Measurements from ENCODE around the gene ZNF804A.

The ZNF804A gene

GRCh38 chr2:184945824-184946223 lies 347.5 kb downstream of the ZNF804A start:
- no peak overlapping the region for H3K27ac ChIP-seq (ENCODE audit: low read depth, low read length)
- H3K27me3 ChIP-seq (ENCODE audit: control insufficient read depth in 5 of 5, insufficient read depth in 4 of 5, low read length in 5 of 5) = no peaks in the 10 kb centered on the region
- no peaks in the 10 kb centered on the region for H3K4me1 ChIP-seq (ENCODE audit: control insufficient read depth in 5 of 5, insufficient read depth in 5 of 5, low read length in 5 of 5)
- no peak overlapping the region for H3K9ac ChIP-seq (ENCODE audit: low read length in 5 of 5)
- peaks cover 0 to 2% (median 0%) of the 10 kb centered on the region in 5 donors for H3K9me3 ChIP-seq (ENCODE audit: control insufficient read depth in 5 of 5, low read length in 5 of 5)
- no peaks in the 10 kb centered on the region for H3K36me3 ChIP-seq (ENCODE audit: control insufficient read depth in 5 of 5, insufficient read depth in 5 of 5, low read length in 5 of 5)
- H3K4me3 ChIP-seq (ENCODE audit: low read depth in 1 of 5, low read length in 5 of 5) = no peak overlapping the region

- H3K4me1 ChIP-seq (ENCODE audit: control insufficient read depth in 5 of 5, insufficient read depth in 5 of 5, low read length in 5 of 5) = peaks cover 0 to 7% (median 0%) of the 10 kb centered on the region in 5 donors
- no peak overlapping the region for H3K9ac ChIP-seq (ENCODE audit: low read length in 5 of 5)
- no peak overlapping the region for H3K27ac ChIP-seq (ENCODE audit: low read depth, low read length)
- no peak overlapping the region for H3K4me3 ChIP-seq (ENCODE audit: low read depth in 1 of 5, low read length in 5 of 5)
- H3K36me3 ChIP-seq (ENCODE audit: control insufficient read depth in 5 of 5, insufficient read depth in 5 of 5, low read length in 5 of 5) = no peaks in the 10 kb centered on the region
- peaks cover 0 to 6% (median 0%) of the 10 kb centered on the region in 5 donors for H3K9me3 ChIP-seq (ENCODE audit: control insufficient read depth in 5 of 5, low read length in 5 of 5)
- H3K27me3 ChIP-seq (ENCODE audit: control insufficient read depth in 5 of 5, insufficient read depth in 4 of 5, low read length in 5 of 5) = no peaks in the 10 kb centered on the region
Observed at GRCh38 chr2:184956856-184957255, 358.5 kb downstream of the ZNF804A start.

GRCh38 chr2:184971546-184972068 lies 373.3 kb downstream of the ZNF804A start:
- H3K4me1 ChIP-seq (ENCODE audit: control insufficient read depth in 5 of 5, insufficient read depth in 5 of 5, low read length in 5 of 5) = no peaks in the 10 kb centered on the region

More at GRCh38 chr2:184971546-184972068, 373.3 kb downstream of the ZNF804A start:
- Histone ChIP-seq H3K27me3 (ENCODE audit: control insufficient read depth in 5 of 5, insufficient read depth in 4 of 5, low read length in 5 of 5) (no peaks in the 10 kb centered on the region), H3K4me3 (ENCODE audit: low read depth in 1 of 5, low read length in 5 of 5) (no peak overlapping the region), H3K9me3 (ENCODE audit: control insufficient read depth in 5 of 5, low read length in 5 of 5) (peaks cover 0 to 3% (median 0%) of the 10 kb centered on the region in 5 donors), H3K27ac (ENCODE audit: low read depth, low read length) (no peak overlapping the region), H3K36me3 (ENCODE audit: control insufficient read depth in 5 of 5, insufficient read depth in 5 of 5, low read length in 5 of 5) (no peaks in the 10 kb centered on the region), H3K9ac (ENCODE audit: low read length in 5 of 5) (no peak overlapping the region)
